ENCODE data around the gene RASA3.
A peak's percentile ranks its signal among the peaks of the same experiment; 100 is the strongest.

RASA3 gene

DNA sequence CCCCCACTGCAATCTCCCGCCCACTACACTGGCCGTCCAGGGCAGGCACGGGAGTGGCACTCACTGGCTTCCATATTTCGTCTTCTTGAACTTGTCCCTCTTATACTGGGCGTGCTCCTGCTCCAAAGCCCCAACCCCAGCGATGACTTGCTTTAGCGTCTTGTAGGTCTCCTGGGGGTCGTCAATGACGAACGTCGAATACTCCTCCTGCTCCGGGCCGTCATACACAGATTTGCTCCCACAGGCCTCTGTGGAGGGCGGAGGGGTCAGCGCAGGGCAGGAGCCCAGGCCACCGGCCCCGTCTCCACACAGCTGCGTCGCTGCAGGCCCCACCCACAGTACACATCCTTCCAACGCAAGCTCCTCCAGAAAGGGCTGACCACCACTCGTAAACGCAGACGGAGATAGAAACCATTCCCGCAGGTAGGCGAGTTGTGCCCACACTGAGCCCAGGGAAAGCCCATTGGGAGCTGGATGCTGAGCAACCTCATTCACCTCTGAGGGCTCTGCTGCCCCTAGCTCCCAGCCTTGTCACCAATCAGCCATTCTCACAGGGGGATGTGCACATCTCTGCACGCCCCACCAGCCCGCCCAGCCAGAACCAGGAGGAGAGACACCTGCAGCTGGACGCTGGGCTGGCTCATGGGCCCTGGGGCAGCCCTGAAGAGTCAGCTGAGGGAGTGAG, 150.7 kb downstream of the RASA3 start:
- Histone ChIP-seq H3K9me3 (ENCODE audit: severe bottlenecking) (no peaks in the 10 kb centered on the region), H3K36me3 (ENCODE audit: low read depth) (peaks cover 3% of the 10 kb centered on the region; the same call in 1 of the 2 replicates), H3K4me1 (ENCODE audit: insufficient read depth, poor library complexity, severe bottlenecking) (peaks cover 8% of the 10 kb centered on the region), H3K4me3 (ENCODE audit: severe bottlenecking) (no peak overlapping the region), H3K27me3 (ENCODE audit: insufficient read depth, poor library complexity, severe bottlenecking) (no peaks in the 10 kb centered on the region), H3K27ac (ENCODE audit: poor library complexity, severe bottlenecking) (peak overlapping the region; percentile 13)
- TF ChIP-seq, protein P1, sequence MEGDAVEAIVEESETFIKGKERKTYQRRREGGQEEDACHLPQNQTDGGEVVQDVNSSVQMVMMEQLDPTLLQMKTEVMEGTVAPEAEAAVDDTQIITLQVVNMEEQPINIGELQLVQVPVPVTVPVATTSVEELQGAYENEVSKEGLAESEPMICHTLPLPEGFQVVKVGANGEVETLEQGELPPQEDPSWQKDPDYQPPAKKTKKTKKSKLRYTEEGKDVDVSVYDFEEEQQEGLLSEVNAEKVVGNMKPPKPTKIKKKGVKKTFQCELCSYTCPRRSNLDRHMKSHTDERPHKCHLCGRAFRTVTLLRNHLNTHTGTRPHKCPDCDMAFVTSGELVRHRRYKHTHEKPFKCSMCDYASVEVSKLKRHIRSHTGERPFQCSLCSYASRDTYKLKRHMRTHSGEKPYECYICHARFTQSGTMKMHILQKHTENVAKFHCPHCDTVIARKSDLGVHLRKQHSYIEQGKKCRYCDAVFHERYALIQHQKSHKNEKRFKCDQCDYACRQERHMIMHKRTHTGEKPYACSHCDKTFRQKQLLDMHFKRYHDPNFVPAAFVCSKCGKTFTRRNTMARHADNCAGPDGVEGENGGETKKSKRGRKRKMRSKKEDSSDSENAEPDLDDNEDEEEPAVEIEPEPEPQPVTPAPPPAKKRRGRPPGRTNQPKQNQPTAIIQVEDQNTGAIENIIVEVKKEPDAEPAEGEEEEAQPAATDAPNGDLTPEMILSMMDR (IDR thresholded peaks at IDR 0.05; ENCODE audit: poor library complexity, severe bottlenecking), result no peak
- ATAC-seq (ENCODE audit: low read depth) (no peak; the same call in 1 of the 3 replicates), DNase-seq (ENCODE audit: low spot score) (peak; percentile 47)

DNA sequence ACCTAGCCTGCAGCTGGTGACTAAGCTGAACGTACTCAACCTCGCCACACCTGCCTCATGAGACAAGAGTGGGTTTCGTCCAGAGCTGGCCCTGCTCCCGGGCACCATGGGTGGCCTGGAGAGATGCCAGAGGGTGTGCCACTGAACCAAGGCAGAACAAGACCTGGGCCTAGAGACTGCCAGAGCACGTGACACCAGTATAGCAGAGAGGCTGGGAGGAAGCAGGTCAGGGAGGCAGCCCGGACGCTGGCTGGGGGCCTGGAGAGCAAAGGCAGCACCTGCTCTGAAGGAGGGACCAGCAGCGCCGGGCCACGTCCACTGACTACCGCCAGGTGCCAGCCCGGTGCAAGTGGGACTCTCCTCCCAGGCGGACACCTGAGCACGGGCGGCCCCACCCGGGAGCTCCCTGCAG, 151.2 kb downstream of the RASA3 start:
- H3K4me3 ChIP-seq (ENCODE audit: severe bottlenecking), result no peak overlapping the region
- no peaks in the 10 kb centered on the region for H3K9me3 ChIP-seq (ENCODE audit: severe bottlenecking)
- H3K27me3 ChIP-seq (ENCODE audit: insufficient read depth, poor library complexity, severe bottlenecking), result no peaks in the 10 kb centered on the region
- H3K36me3 ChIP-seq (ENCODE audit: low read depth), result peaks cover 3% of the 10 kb centered on the region; the same call in 1 of the 2 replicates
- ATAC-seq (ENCODE audit: low read depth), result peak; percentile 69
- peak overlapping the region; percentile 13 for H3K27ac ChIP-seq (ENCODE audit: poor library complexity, severe bottlenecking)
- TF ChIP-seq, protein P1 (IDR thresholded peaks at IDR 0.05; ENCODE audit: poor library complexity, severe bottlenecking), result peak; percentile 13
- peak; percentile 83 for DNase-seq (ENCODE audit: low spot score)
- peaks cover 11% of the 10 kb centered on the region for H3K4me1 ChIP-seq (ENCODE audit: insufficient read depth, poor library complexity, severe bottlenecking)

DNA sequence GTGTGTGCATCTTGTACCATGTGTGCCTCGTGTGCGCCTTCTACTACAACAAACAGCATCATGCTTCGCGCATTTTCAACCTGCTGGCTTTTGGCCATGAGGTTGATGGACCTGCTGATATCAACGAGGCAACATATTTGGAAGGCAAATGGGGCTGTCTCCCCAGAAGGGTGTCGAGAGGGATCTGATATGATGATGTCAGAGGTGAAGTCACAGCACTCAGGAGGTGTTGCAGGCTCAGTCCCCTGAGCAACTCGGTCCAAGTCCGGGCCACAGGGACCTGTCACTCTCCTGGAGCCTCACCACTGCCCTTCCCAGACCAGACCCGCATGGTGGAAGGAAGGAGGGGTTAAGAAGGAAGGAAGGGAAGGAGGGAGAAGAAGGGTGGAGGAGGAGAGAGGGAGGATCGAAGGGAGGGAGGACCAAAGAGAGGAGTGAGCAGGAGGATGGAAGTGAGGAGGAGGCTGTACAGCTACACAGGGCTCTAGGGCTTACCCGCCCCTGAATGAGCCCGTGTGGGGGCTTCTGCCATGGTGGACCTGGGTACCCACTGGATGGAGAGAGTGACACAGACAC, 151.8 kb downstream of the RASA3 start:
- peaks cover 11% of the 10 kb centered on the region for H3K4me1 ChIP-seq (ENCODE audit: insufficient read depth, poor library complexity, severe bottlenecking)
- no peaks in the 10 kb centered on the region for H3K27me3 ChIP-seq (ENCODE audit: insufficient read depth, poor library complexity, severe bottlenecking)
- DNase-seq (ENCODE audit: low spot score), result peak; percentile 37
- H3K9me3 ChIP-seq (ENCODE audit: severe bottlenecking), result no peaks in the 10 kb centered on the region
- peak overlapping the region; percentile 13 for H3K27ac ChIP-seq (ENCODE audit: poor library complexity, severe bottlenecking)
- H3K4me3 ChIP-seq (ENCODE audit: severe bottlenecking), result no peak overlapping the region
- TF ChIP-seq, protein P1 (IDR thresholded peaks at IDR 0.05; ENCODE audit: poor library complexity, severe bottlenecking), result no peak
- ATAC-seq (ENCODE audit: low read depth), result no peak
- H3K36me3 ChIP-seq (ENCODE audit: low read depth), result peaks cover 3% of the 10 kb centered on the region; the same call in 1 of the 2 replicates

DNA sequence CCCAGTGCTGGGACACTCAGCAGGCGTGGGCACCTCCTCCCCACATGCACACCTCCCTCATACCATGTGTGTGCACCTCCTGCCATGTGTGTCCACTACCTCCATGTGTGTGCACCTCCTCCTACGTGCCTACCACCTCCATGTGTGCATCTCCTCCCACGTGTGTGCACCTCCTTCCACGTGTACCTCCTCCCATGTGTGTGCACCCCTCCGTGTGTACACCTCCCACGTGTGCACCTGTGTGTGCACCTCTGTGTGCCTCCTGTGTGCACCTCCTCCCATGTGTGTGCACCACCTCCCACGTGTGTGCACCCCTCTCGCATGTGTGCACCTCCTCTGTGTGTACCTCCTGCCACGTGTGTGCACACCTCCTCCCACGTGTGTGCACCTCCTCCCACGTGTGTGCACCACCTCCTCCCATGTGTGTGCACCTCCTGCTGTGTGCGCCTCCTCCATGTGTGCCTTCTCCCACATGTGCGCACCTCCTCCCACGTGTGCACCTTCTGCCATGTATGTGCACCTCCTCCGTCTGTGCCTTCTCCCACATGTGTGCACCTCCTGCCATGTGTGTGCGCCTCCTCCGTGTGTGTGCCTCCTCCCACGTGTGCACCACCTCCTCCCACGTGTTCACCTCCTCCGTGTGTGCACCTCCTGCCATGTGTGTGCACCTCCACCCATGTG, 152.5 kb downstream of the RASA3 start:
- Histone ChIP-seq H3K9me3 (ENCODE audit: severe bottlenecking) (no peaks in the 10 kb centered on the region), H3K4me1 (ENCODE audit: insufficient read depth, poor library complexity, severe bottlenecking) (peaks cover 11% of the 10 kb centered on the region), H3K36me3 (ENCODE audit: low read depth) (peaks cover 3% of the 10 kb centered on the region; the same call in 1 of the 2 replicates), H3K27me3 (ENCODE audit: insufficient read depth, poor library complexity, severe bottlenecking) (no peaks in the 10 kb centered on the region), H3K27ac (ENCODE audit: poor library complexity, severe bottlenecking) (no peak overlapping the region), H3K4me3 (ENCODE audit: severe bottlenecking) (no peak overlapping the region)
- TF ChIP-seq, protein P1 (IDR thresholded peaks at IDR 0.05; ENCODE audit: poor library complexity, severe bottlenecking), result no peak
- peak; percentile 17 for DNase-seq (ENCODE audit: low spot score)
- no peak for ATAC-seq (ENCODE audit: low read depth)

Data from RWPE2 (cell line).